Measurements from ENCODE around the gene CEP164. TPM values are rescaled to one million over a fixed set of nuclear protein-coding genes. Genes with fewer than 3 reads are reported as not detected.

CEP164 gene
- total and polyA plus RNA-seq, 9 of the 15 experiments (the other 6 are each of a cell fraction or from before 2014, with no cell fraction given), result 2.1 to 16.5 (median 10.4) TPM

DNA sequence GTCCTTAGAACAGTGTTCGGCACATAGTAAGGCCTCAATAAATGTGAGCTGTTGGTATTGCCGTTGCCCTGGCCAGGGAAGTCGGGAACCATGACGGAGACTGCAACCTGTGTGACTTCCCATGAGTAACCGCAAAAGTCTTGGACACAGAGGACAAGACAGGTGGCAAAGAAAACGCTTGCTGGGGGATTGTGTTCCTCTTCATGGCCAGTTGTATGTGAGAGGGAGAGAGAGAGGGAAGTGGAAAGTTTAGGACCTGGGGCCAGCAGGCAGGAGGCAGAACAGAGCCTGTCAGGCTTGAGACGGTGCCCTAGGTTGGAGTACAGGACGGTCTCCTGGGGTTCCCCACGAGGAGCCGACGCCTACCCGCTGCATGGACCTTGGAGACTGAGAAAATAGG, 90.2 kb downstream of the CEP164 start (continued):
- TF ChIP-seq ELF2 (CRISPR knock-in tag; IDR thresholded peaks at IDR 0.05) (no peak), SMARCA4 (IDR thresholded peaks at IDR 0.05) (no peak), RFX7 (CRISPR knock-in tag; IDR thresholded peaks at IDR 0.05) (no peak), COPS2 (conservative IDR thresholded peaks at IDR 0.05) (no peak), HMGN3 (IDR thresholded peaks at IDR 0.05; ENCODE audit: borderline replicate concordance, extremely low read depth, insufficient read length, low read depth, low read length) (no peak), ZNF253 (CRISPR knock-in tag; conservative IDR thresholded peaks at IDR 0.05) (no peak)
- TF ChIP-seq, protein P1, sequence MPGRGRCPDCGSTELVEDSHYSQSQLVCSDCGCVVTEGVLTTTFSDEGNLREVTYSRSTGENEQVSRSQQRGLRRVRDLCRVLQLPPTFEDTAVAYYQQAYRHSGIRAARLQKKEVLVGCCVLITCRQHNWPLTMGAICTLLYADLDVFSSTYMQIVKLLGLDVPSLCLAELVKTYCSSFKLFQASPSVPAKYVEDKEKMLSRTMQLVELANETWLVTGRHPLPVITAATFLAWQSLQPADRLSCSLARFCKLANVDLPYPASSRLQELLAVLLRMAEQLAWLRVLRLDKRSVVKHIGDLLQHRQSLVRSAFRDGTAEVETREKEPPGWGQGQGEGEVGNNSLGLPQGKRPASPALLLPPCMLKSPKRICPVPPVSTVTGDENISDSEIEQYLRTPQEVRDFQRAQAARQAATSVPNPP (IDR thresholded peaks at IDR 0.05; ENCODE audit: borderline replicate concordance, insufficient read depth, insufficient read length), result no peak

DNA sequence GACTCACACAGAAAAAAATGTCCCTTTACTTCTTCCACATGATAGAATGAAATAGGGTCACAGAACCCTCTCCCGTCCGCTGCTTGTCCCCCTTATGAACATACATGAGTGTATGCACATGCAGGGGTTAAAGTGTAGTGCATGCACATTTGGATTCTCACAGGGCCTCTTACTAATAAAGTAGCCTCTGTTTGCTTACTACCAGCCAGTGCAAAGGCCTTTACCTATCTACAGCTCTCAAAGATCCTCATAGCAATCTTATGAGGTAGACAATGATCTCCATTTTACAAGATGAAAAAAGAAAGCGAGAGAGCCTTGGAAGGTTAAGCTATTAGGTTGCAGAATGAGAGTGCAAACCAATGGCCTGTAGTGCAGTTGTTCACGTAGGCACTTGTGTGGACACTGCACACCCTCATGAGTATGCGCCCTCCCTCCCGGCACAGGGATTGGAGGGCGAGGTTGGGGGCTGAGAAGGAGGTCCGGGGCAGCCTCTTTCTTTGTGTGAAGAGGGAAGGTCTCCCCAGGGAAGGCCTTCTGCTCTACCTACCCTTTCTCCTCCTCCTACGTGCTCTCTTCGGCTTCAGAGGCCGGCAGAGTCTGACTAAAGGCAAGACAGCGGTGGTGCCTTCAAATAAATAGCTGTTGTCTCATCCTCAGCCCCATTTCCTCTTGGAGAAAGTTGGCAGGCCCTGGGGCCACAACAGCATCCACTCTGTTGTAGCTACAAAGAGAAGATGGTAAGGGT, 91.3 kb downstream of the CEP164 start:
- TF ChIP-seq, protein P2, sequence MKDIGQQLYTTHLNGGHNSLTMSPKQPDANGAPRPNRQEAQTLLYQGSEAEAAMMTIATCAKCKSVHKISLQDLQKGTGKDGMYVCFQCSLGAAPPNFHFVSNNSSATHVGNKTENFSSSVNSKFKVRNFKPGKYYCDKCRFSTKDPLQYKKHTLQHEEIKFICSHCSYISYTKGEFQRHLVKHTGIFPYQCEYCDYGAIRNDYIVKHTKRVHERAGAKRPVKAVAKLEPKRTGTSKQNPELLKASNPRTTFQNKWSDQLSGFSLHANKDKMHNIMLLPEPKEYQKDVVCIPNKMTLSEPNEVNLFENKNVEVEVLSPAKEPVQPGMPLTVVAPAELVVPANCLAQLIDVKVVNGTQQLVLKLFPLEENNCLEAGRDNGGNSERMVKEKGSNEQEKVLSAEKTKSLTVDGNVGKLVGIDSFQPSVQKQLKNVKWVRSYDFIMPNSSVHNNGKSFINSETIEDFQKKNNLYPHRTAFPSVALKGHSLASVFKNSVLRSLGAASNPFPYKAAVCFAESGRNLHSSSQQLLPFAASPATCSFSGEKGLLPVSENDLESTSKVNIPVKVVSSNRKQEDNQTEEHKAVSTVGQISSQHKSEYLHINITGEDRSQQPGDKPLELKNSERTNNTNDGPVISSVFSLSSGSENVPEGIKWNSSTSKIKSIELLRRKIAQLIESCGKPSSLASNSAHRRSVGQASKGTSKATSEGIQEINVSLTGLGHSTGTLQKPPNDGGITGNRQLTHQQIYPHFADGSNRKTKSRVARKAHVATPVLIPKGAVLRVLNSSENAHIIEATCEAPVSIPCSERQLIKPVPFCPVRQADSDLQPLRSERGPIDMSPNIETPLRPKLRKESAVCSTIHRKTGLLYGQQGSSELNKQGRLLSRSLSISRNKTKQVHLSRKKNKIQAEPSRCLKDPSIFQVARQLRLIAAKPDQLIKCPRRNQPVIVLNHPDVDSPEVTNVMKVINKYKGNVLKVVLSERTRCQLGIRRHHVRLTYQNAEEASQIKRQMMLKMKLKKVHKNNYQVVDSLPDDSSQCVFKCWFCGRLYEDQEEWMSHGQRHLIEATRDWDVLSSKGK (CRISPR knock-in tag; IDR thresholded peaks at IDR 0.05), result no peak
- no peak for TF ChIP-seq ZNF232 (CRISPR knock-in tag; IDR thresholded peaks at IDR 0.05)
- TF ChIP-seq PPARD (CRISPR knock-in tag; IDR thresholded peaks at IDR 0.05), result no peak
- TF ChIP-seq, protein P3, sequence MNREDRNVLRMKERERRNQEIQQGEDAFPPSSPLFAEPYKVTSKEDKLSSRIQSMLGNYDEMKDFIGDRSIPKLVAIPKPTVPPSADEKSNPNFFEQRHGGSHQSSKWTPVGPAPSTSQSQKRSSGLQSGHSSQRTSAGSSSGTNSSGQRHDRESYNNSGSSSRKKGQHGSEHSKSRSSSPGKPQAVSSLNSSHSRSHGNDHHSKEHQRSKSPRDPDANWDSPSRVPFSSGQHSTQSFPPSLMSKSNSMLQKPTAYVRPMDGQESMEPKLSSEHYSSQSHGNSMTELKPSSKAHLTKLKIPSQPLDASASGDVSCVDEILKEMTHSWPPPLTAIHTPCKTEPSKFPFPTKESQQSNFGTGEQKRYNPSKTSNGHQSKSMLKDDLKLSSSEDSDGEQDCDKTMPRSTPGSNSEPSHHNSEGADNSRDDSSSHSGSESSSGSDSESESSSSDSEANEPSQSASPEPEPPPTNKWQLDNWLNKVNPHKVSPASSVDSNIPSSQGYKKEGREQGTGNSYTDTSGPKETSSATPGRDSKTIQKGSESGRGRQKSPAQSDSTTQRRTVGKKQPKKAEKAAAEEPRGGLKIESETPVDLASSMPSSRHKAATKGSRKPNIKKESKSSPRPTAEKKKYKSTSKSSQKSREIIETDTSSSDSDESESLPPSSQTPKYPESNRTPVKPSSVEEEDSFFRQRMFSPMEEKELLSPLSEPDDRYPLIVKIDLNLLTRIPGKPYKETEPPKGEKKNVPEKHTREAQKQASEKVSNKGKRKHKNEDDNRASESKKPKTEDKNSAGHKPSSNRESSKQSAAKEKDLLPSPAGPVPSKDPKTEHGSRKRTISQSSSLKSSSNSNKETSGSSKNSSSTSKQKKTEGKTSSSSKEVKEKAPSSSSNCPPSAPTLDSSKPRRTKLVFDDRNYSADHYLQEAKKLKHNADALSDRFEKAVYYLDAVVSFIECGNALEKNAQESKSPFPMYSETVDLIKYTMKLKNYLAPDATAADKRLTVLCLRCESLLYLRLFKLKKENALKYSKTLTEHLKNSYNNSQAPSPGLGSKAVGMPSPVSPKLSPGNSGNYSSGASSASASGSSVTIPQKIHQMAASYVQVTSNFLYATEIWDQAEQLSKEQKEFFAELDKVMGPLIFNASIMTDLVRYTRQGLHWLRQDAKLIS (CRISPR knock-in tag; IDR thresholded peaks at IDR 0.05), result no peak
- FAIRE-seq, result no peak
- CTCF ChIA-PET (ENCODE audit: low intra/inter-chr PET ratio), result no interaction called here
- no peaks in the 10 kb centered on the region for H3K9me1 ChIP-seq (ENCODE audit: control insufficient read depth, insufficient read depth, low read length)
- BruUV-seq (replicated peaks), result no TSS peak
- H3K79me2 ChIP-seq (ENCODE audit: control insufficient read depth, insufficient read depth, low read length), result no peaks in the 10 kb centered on the region
- POLR2A ChIA-PET, result interaction anchor here (0.9 kb wide), 1 partner anchor 18 kb away, joined by 4 read pairs; no protein-coding TSS in a partner anchor
- H2AFZ ChIP-seq (ENCODE audit: low read depth, low read length), result no peak overlapping the region
- peaks cover 46 to 90% of the 10 kb centered on the region in 2 experiments for H3K27me3 ChIP-seq (ENCODE audit: control insufficient read depth in 2 of 2, insufficient read depth in 2 of 2, low read length in 2 of 2)
- DNase-seq (ENCODE audit: extremely low read depth in 1 of 4, low spot score in 3 of 4), result no peak
- in situ Hi-C loops (cut with MboI) (no loop called here), intact Hi-C loops (cut with micrococcal nuclease) (no loop called here)
- WGBS (ENCODE audit: insufficient coverage, low coverage, missing lambda C conversion rate), result 3% methylated on average over 11 of the region's 12 CpGs
- H3K4me1 ChIP-seq (replicated peaks in 1 of 2; ENCODE audit: control insufficient read depth in 2 of 2, insufficient read depth in 2 of 2, low read length in 2 of 2), result no peaks in the 10 kb centered on the region
- no peak overlapping the region for H3K27ac ChIP-seq (ENCODE audit: extremely low read depth, low read depth, low read length)
- ATAC-seq, result no peak
- no peaks in the 10 kb centered on the region for H3K9me3 ChIP-seq (replicated peaks; ENCODE audit: control insufficient read depth, insufficient read depth, low read depth, low read length)
- H3K9ac ChIP-seq (ENCODE audit: insufficient read depth in 1 of 2, low read depth in 2 of 2, low read length in 2 of 2), result no peak overlapping the region
- H4K20me1 ChIP-seq (replicated peaks; ENCODE audit: control insufficient read depth, insufficient read depth, low read length), result 0 out of 2 replicates have a peak, but pooled peaks cover 3% of the 10 kb centered on the region
- no peak overlapping the region for H3K4me2 ChIP-seq (ENCODE audit: insufficient read depth, low read length)
- H3K4me3 ChIP-seq, result no peak overlapping the region
- no peaks in the 10 kb centered on the region for H3K36me3 ChIP-seq (ENCODE audit: control insufficient read depth, insufficient read depth, low read length)
